HG02943 (cell line): ENCODE data around the gene SDK1.
"Not testable (repeated sequence)": the region's sequence is repeated elsewhere in the genome, so short reads cannot be mapped to it uniquely, and the experiment has no call there.

ENCODE experiments used
- ATAC-seq: cut with Tn5 transposase; IDR thresholded peaks from one replicate; pipeline ENCODE4 v1.9.1; 2021; ENCODE audit warnings: mild to moderate bottlenecking, low read depth, moderate library complexity; ENCODE audit not compliant: unreplicated experiment

SDK1 gene

DNA sequence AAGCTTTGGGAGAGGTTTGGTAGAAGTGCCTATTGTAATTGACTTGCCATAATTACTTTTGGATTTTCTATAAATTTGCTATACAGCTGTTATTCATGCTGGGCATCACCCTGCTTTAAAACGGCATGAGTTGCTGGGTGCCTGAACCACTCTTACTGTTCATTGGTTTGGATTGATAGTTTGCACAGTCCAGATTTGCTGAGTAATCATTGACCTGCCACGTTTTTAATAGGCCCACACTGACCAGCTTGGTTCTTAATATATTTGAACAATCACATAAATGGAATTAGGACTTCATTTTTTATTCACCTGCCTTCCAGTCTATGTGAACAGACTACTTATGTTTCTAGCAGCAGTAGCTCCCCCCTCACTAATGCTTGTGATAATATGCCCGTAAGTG, 630.8 kb downstream of the SDK1 start:
- no peak for ATAC-seq

DNA sequence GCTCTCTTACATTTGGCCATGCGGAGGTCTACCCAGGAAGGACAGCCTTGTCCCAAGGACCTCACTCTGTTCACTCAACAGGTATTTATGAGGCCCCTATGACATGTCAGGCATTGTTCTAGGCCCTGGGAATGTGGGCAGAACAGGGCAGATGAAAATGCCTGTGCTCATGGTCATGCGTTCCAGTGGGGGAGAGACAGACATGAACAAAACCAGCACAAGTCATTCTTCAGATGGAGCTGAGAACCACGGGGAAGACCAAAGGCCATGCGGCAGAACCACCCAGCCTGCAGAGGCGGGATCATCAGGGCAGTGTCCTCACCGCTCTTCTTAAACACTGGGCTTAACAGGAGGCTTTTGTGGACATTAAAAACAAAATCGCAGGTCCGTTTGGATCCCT, 636.1 kb downstream of the SDK1 start:
- ATAC-seq: no peak

DNA sequence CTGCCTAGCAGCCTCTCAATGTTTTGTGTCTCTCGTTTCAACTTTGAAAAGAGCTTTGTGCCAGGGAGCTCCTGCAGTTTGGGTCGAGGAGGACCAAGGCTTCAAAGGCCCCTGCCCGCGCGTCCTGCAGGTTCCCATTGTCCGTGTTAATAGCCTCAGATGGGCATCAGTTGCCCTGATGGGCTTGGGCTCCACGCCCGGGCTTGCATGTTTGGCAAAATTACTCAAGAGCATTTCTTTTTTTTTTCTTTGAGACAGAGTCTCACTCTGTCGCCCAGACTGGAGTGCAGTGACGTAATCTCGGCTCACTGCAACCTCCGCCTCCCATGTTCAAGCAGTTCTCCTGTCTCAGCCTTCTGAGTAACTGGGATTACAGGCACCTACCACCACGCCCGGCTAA, 636.6 kb downstream of the SDK1 start:
- no peak for ATAC-seq

DNA sequence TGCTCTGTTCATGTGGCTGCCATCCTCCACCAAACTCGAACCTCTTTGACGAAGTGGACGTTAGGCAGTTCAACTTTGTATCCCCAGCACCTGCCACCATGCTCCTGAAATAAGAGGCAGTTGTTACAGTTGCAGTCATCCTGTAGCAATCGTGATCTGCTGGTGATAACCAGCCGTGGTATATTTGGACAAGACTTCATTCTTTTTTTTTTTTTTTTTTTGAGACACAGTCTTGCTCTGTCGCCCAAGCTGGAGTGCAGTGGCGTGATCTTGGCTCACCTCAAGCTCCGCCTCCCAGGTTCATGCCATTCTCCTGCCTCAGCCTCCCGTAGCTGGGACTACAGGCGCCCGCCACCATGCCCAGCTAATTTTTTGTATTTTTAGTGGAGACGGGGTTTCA, 640.7 kb downstream of the SDK1 start:
- ATAC-seq: not testable (repeated sequence)

DNA sequence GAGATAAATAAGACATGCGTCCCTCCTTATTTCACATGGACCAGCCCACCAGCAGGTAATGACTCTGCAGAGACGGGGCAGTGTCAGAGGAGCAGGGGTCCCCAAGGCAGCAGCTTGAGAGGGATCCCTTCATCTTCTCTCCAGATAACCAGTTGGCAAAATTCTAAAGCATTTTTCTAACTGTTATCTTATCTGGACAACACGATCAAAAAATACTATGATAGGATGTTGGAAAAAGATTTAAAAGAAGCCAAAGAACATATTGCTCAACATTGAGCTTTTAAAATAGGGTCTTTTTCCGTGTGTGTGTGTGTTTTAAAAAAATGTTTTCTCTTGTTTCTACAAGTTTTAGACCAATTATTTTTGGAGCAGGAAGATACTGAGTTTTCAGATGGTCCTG, 641.2 kb downstream of the SDK1 start:
- ATAC-seq: no peak

DNA sequence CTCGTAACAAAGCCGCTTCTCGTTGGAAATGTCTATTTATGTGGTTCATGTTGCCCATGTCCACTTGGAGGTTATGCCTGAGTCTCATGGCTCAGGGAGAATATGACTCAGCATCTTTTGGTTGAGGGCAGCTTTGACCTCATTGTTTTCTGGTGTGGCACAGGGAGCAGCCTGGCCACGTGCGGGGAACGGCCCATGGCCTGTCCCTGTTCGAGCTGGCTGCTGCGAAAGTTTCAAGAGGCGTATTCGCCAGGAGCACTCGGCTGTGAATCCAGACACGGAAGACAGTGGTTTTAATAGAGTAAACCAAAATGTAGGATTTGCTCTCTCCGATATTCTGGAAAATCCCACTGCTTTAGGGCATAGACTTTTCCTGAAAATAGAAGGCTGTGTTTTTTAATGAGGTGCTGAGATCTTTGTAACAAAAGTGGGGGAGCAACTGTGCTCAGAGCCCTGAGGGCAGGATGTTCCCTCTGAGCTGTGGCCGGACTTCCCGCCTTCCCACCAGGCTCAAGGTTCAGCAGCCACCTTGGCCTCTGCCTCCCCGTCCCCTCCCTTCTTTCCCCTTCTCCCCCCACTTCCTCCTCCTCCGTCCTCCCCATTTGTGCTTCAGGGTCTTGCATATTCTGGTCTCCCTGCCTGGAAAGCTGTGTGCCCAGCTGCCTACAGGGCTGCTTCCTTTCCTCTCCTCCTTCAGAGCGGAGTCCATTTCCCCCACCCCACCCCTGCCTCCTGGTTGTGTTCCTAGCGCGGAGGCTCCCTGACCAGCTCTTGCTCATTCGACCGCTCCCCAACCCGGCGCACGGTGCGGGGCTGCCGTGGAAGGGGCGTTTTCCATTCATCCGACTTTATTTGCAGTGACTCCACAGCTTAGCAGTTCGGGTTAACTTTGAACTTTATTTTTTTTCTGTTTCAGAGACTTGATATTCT, 642.0 kb downstream of the SDK1 start:
- no peak for ATAC-seq

DNA sequence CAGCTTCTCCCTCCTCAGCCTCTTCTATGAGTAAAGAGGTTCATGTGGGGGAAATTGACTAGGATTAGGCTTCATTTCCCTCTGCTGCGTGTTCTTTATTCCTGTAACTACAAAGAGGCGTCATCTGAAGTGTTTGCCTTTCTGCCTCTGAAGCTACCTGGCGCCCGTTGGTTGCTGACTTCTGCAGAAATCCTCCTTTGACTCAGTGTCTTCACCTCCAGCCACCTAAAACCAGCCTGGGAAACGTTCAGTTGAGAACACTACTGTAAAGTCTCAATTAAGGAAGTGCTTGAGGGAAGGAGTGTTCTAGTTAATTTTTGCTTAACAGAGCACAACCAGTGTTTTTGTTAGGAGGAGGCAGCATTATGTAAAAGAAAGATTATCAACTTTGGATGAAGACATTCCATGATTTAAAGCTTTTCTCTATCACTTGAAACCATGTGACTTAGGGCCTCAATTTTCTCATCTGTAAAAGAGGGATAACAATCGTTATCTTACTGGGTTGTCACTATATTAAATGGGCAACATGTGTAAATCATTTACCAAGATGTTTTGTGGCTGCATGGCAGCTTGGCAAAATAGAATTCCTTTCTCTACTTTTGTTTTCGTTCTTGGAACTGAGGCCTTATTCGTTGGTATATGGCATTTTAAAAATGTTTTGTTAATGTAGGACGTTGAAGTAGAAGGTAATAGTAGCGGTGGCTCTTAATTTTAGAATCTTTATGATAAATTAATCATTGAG, 642.9 kb downstream of the SDK1 start:
- ATAC-seq: no peak

DNA sequence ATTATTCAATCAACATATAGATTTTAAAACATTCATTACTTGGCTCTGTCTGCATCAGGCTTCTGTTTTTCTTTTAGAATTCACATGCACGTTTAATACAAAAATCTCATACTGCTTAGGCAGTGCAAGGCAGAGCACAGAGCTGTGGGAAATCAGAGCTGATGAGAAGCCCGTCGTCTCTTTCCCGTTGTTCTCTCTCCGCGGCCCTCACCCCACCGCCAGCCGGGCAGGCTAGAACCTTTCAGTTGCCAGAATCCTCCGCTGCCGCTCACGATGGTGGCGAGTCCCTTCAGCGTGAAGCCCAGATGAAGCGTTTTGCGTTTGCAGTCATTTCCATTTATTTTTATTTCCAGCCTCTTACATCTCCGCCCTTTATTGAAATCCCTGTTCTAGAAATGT, 648.2 kb downstream of the SDK1 start:
- ATAC-seq: no peak

DNA sequence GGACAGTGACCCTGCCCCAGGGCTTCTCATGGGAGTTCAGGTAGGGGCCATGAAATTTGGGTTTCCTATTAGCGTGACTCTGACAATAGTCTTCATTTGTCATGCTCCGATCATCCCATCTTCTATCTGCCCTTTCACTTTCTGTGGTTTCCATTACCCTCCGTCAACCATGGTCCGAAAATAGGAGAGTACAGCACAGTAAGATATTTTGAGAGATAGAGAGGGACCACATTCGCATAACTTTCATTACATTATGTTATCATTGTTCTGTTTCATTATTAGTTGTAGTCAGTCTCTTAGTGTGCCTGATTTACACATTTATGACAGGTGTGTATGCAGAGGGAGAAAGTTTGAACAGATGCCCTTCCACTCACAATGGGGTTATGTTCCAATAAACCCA, 649.2 kb downstream of the SDK1 start:
- no peak for ATAC-seq

DNA sequence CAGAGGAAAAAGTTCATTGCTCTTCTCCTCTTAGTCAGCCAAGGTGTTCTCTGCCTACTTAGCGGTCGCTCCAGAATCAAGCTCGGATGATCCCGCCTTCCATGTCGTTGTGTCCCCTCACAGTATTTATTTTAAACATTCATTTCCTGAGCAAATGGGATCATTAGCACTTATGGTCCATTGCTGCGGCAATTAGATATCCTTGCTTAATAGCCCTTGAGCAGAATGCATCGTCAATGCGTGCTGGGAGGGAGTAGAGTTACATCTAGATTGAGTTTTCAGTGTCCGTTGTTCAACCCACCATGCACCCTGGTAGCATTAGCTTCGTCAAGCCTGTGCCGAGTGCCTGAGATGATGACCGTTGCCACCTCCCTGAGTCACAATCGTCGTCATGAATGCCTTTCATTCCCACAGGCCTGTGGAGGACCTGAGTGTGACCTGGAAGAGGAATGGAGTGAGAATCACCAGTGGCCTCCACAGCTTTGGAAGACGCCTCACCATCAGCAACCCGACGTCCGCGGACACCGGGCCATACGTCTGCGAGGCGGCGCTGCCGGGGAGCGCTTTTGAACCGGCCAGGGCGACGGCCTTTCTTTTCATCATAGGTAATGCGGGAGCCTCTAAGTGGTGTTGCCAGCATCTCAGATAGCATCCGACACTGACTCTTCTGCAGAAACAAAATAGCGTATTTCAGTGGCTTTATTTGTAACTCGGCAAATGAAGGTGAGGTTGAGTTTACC, 650.4 kb downstream of the SDK1 start:
- ATAC-seq: no peak

DNA sequence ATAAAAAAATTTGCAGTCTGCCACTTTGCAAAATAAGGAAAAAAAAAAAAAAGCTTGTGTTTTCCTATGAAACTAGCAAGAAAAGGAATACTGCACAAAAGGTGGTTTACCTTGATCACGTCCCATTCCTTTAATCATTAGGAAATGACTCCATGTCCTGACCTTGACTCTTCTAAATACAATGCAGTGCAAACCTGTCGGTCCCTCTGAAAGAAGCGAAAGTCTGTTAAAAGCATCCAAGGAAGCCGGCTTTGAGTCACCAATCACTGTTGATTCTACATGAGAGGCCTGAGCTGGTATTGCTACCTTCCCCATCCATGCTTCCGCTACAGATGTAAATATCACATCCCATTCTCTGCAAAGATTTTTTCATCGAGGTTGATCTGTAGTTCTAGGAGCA, 652.1 kb downstream of the SDK1 start:
- ATAC-seq: no peak

DNA sequence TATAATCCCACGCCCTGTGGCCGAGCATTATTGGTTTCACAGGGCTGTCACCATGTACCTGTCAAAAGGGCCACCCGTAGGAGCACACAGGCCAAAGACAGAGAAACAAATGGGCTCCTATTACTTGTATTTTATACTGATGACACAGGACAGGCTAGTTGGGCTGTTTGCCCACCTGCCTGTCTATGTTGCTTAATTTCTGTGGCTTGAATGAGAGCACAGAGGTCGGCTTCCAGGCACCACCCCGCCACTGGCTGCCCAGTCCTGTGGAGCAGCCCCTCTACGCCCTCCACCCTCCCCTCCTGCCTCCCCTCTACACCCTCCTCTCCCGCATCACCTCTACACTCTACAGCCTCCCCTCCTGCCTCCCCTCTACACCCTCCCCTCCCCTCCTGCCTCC, 652.9 kb downstream of the SDK1 start:
- ATAC-seq: no peak

DNA sequence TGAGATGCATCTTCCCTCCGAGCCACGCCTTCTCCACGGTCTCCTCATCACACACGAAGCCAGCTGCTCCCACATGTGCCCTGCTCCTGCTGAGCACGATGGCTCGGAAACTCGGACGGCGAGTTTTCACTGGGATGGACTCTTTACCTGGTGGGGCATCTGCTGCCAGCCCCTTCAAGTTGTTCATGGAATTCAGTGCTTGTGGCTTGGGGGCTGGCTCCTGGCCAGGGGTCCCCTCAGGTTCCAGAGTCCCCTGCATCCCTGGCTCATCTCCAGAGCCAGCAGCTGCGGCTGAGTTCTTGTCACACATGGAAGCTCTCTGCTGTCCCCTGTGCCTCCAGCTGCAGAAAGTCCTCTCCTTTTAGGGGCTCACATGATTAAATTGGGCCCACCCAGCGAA, 654.0 kb downstream of the SDK1 start:
- no peak for ATAC-seq

DNA sequence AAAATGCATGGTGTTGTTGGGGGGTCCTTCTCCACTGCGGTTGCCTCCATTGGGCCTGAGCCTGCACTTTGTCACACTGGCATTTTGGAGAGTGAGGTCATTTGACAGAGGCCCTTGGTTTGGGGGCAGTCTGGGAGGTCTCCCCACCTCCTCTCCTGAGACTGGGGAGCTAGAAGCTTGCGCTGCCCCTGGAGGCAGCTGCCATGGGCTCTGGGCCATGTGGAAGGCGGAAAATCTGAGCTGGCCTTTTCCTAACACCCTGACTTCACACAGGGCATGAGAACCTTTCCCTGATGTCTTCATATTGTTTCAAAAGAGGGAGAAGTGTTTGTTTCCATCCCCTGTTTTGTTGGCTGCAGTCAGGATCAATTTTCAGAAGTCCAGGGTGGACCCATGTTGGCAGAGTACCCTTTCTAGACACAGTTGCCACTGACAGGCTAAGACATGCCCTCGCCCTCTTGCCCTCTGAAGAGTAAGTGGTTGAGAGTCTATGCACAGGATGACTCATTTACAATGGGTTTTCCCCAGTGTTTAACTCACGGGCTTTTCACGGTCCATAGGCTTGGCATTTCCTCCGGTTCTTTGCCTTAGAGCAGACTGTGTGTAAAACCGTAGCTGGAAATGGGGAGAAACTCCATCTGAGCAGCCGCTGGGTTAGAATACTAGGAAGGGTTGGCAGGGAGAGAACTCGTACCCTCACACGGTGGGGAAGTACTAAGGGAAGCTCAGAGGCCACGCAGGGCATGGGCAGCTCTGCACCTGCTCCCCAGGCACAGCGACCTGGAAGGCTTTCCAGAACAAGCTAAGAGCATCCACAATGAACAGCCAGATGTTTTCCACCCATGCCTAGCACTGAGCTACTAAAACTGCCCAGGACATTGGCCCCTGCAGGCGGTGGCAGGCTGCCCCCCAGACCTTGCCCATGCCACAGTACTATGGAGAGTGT, 655.0 kb downstream of the SDK1 start:
- ATAC-seq: peak; percentile 71

DNA sequence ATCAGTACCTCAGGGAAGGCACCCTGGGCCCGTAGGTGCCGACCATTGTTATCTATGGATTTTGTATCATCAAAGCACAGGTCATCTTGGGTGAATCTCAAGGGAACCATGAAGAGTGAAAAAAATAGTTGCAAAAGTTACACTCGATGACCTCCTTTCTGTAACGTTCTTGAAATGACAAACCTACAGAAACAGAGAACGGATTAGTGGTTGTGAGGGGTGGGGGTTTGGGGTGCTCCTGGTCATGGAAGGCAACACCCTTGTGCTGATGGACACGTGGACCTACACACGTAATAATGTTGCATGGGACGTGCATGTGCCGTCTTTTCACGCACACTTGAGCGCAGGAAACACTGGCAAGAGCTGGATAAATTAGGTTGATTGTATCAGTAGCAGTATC, 655.9 kb downstream of the SDK1 start:
- ATAC-seq: peak; percentile 45

DNA sequence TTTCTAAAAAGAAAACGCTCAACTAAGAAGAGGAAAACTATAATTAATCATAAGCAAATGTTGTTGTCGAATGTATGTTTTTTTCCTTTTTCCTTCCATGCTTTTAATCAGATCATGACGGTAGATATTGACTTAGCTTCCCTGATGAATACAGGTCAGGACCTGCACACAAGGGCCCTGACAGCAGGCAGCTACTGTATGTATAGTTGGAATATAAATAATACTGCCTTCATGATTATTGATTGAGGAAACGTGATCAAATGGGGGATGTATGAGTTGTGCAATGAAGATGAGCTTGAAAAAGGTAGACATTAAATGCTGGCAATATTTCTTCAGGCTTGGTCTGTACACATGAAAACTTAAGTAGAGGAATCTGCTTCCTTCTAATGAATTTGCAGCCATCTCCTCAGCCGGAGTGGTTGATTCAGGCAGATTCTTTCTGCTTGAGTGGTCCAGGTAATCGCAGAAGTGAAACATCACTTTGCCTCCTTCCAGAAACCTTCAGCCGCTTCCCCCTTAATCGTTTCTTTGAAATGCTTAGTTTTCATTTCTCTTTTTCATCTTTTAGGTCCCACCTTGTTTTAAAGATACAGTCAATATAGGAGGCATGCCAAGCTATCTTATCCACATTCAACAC, 656.5 kb downstream of the SDK1 start:
- no peak for ATAC-seq

DNA sequence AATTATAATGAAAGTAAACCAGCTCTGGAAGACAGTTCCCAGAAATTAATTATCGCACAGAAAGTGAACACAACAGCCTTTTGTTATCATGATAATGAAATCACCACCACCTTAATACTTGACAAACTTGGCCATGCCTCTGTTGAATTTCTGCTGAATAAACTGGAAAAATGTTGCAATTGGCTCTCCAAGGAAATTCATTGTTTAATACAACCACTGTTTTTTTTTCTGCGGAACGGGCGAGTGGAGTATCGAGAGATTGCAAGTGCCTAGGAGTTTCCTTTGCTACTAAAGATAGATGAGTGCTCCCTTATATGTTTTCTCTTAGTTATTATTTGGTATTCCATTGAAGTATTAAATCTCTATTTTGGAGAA, 657.0 kb downstream of the SDK1 start:
- no peak for ATAC-seq

DNA sequence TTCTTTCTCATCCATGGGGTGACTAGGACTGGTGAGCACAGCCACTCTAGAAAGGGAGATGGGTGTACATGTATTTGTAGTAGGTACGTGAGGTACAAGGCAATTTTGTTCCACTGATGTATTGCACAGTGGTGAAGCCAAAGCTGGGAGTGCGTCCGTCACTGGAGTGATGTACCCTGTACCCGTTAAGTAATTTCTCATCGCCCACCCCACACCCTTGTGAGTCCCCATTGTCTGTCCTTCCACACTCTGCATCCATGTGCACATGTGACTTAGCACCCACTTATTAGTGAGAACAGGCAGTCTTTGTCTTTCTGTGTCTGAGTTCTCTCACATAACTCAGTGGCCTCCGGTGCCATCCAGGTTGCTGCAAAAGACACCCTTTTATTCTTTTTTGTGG, 658.3 kb downstream of the SDK1 start:
- ATAC-seq: no peak

DNA sequence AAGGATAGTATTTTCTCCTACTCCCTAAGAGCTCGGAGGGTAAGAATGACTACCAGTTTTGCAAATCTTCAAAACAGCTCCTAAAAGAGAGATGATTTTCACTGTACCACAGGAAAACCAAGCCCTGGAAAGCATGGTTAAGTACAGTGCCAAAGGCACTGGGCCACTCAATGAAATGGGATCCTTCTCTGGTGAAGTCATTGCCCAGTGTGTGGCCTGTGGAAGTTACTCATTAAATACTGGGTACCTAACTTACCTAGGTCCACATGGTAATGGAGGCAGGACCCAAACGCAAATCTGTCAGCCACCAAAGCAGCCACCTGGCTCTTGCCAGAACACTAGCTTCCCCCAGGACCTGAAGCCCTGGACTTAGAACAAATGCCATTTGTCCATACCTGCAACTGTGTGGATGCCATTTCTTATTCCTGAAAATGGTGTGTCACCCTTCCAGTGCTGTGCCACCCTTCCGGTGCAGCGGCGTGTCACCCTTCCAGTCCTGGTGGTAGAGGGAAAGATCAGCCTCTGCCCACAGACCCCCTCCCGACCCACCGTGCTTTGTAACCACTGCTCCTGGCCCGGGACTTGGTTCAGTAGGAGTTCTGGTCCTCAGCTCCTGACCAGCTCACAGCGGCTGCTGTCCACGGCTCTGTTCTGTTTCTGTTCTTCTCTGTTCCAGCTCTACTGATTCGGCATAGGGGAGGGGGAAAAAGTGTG, 659.2 kb downstream of the SDK1 start:
- ATAC-seq: no peak
